Erythroblast (primary cell): Measurements from ENCODE around the gene SYT14.
"Not testable (repeated sequence)": the region's sequence is repeated elsewhere in the genome, so short reads cannot be mapped to it uniquely, and the experiment has no call there.

Source experiments
- DNase-seq, 2 experiments: peaks; one replicate each; lab custom pipeline; 2025; lab: John Stamatoyannopoulos, UW
- GATA1 ChIP-seq: IDR thresholded peaks from 2 replicates; pipeline ENCODE4 v1.6.1; 2011; ENCODE audit warnings: low read depth, mild to moderate bottlenecking, control low read depth, low read length, moderate library complexity
- POLR2A ChIP-seq: IDR thresholded peaks from 2 replicates; pipeline ENCODE4 v1.6.1; 2011; ENCODE audit warnings: mild to moderate bottlenecking, low read length

SYT14 gene

GRCh38 chr1:209912306-209912705 is 25.7 kb upstream of the SYT14 start:
- no peak for TF ChIP-seq GATA1
- no peak for TF ChIP-seq POLR2A
- no peak for DNase-seq

GRCh38 chr1:209919637-209920036 is 18.4 kb upstream of the SYT14 start:
- DNase-seq: not testable (repeated sequence)

- no peak for TF ChIP-seq POLR2A
- TF ChIP-seq GATA1: no peak
- DNase-seq: no peak
Measured at GRCh38 chr1:209920844-209921243, 17.2 kb upstream of the SYT14 start.

GRCh38 chr1:209924390-209924789 is 13.6 kb upstream of the SYT14 start:
- no peak for DNase-seq
- no peak for TF ChIP-seq GATA1
- TF ChIP-seq POLR2A: no peak

GRCh38 chr1:209926045-209926444 is 12.0 kb upstream of the SYT14 start:
- DNase-seq: no peak
- TF ChIP-seq POLR2A: no peak
- TF ChIP-seq GATA1: no peak

- TF ChIP-seq POLR2A (no peak), GATA1 (no peak)
Measured at GRCh38 chr1:209927466-209927865, 10.6 kb upstream of the SYT14 start.

GRCh38 chr1:209929751-209930150 is 8.3 kb upstream of the SYT14 start:
- DNase-seq: no peak
- no peak for TF ChIP-seq POLR2A
- TF ChIP-seq GATA1: no peak

More at GRCh38 chr1:209927466-209927865, 10.6 kb upstream of the SYT14 start:
- no peak for DNase-seq

GRCh38 chr1:209931141-209931540 is 6.9 kb upstream of the SYT14 start:
- TF ChIP-seq POLR2A: no peak
- TF ChIP-seq GATA1: no peak
- DNase-seq: no peak

GRCh38 chr1:209936125-209936524 is 1.9 kb upstream of the SYT14 start:
- no peak for DNase-seq
- TF ChIP-seq GATA1: no peak

- no peak for TF ChIP-seq GATA1
- TF ChIP-seq POLR2A: no peak
- no peak for DNase-seq
Measured at GRCh38 chr1:209945377-209945776, 7.4 kb downstream of the SYT14 start.

GRCh38 chr1:209948155-209948554 is 10.1 kb downstream of the SYT14 start:
- no peak for DNase-seq

GRCh38 chr1:209956116-209956515 is 18.1 kb downstream of the SYT14 start:
- DNase-seq: no peak
- TF ChIP-seq POLR2A: no peak
- TF ChIP-seq GATA1: no peak

More at GRCh38 chr1:209948155-209948554, 10.1 kb downstream of the SYT14 start:
- TF ChIP-seq GATA1 (no peak), POLR2A (no peak)

- no peak for DNase-seq
- no peak for TF ChIP-seq POLR2A
- no peak for TF ChIP-seq GATA1
Measured at GRCh38 chr1:209959623-209960022, 21.6 kb downstream of the SYT14 start.

GRCh38 chr1:209960926-209961325 is 22.9 kb downstream of the SYT14 start:
- no peak for DNase-seq
- TF ChIP-seq GATA1 (no peak), POLR2A (no peak)

- TF ChIP-seq GATA1 (no peak), POLR2A (no peak)
- DNase-seq: no peak
Measured at GRCh38 chr1:209962388-209962787, 24.4 kb downstream of the SYT14 start.

- DNase-seq: no peak
- TF ChIP-seq GATA1 (no peak), POLR2A (no peak)
Measured at GRCh38 chr1:209962856-209963255, 24.8 kb downstream of the SYT14 start.
